Stimulated activated effector memory CD8-positive, alpha-beta T cell treated with anti-CD3 and anti-CD28 coated beads, Interleukin-12 subunit alpha, Interleukin-12 subunit beta, amount 100 ng/mL, for 72 hours (primary cell): Measurements from ENCODE around the gene EAF1.
A peak's percentile ranks its signal among the peaks of the same experiment; 100 is the strongest.
"Not testable (repeated sequence)": the region's sequence is repeated elsewhere in the genome, so short reads cannot be mapped to it uniquely, and the experiment has no call there.

Experiments used
- ATAC-seq: fragments of 150-1000 bp; cut with Tn5 transposase; 2 replicates; pipeline ENCODE4 v1.10.0; 2021
- DNase-seq, 2 donors: peaks; one replicate each; pipeline ENCODE4 v3.0.0; 2021 to 2022; ENCODE audit warnings: low spot score in 2 of 2
- H3K27ac Mint-ChIP-seq: one replicate; pipeline ENCODE4 v1.8.0; 2022; ENCODE audit warnings: mild to moderate bottlenecking, mixed read lengths
- H3K36me3 Mint-ChIP-seq: one replicate; pipeline ENCODE4 v1.8.0; 2022; ENCODE audit warnings: mild to moderate bottlenecking, mixed read lengths
- H3K4me1 Mint-ChIP-seq: one replicate; pipeline ENCODE4 v1.8.0; 2022; ENCODE audit warnings: mixed read lengths
- H3K4me3 Mint-ChIP-seq: one replicate; pipeline ENCODE4 v1.8.0; 2022; ENCODE audit warnings: mild to moderate bottlenecking, mixed read lengths
- H3K9me3 Mint-ChIP-seq: one replicate; pipeline ENCODE4 v1.8.0; 2022; ENCODE audit warnings: mixed read lengths

EAF1 gene

GRCh38 chr3:15427182-15427880 is at the start of gene EAF1, which contains the start of gene METTL6:
Gene EAF1 (plus strand): TSS chr3:15427598. CDS start chr3:15427780, 182 bp downstream.
Gene METTL6 (minus strand): TSS chr3:15427544. CDS start chr3:15426511, 1,033 bp downstream.
- DNase-seq, result peak; percentile 67 to 93
- H3K9me3 Mint-ChIP-seq, result no peaks in the 10 kb centered on the region
- peak within 1 kb of the TSS; percentile 99 for H3K27ac Mint-ChIP-seq
- H3K4me1 Mint-ChIP-seq, result peaks cover 47% of the 10 kb centered on the region
- H3K36me3 Mint-ChIP-seq, result peaks cover 81% of the 10 kb centered on the region
- peak within 1 kb of the TSS; percentile 83 for H3K4me3 Mint-ChIP-seq
- ATAC-seq, result peak; percentile 84

- no peaks in the 10 kb centered on the region for H3K9me3 Mint-ChIP-seq
- no peak overlapping the region for H3K4me3 Mint-ChIP-seq
- H3K4me1 Mint-ChIP-seq, result peaks cover 17% of the 10 kb centered on the region
- H3K27ac Mint-ChIP-seq, result peak overlapping the region; percentile 94
- ATAC-seq (peak; percentile 97), DNase-seq (peak; percentile 73 to 95)
- H3K36me3 Mint-ChIP-seq, result peaks cover 12% of the 10 kb centered on the region
Measured at GRCh38 chr3:15377961-15378791, 49.2 kb upstream of the EAF1 start.

- no peak for DNase-seq
- Mint-ChIP-seq H3K4me3 (no peak overlapping the region), H3K36me3 (peaks cover 12% of the 10 kb centered on the region), H3K27ac (no peak overlapping the region), H3K9me3 (no peaks in the 10 kb centered on the region), H3K4me1 (peaks cover 16% of the 10 kb centered on the region)
- no peak for ATAC-seq
Measured at GRCh38 chr3:15380980-15381890, 46.2 kb upstream of the EAF1 start.

GRCh38 chr3:15382405-15382923 is 44.9 kb upstream of the EAF1 start:
- Mint-ChIP-seq H3K36me3 (peaks cover 6% of the 10 kb centered on the region), H3K4me3 (no peak overlapping the region), H3K27ac (no peak overlapping the region), H3K4me1 (peaks cover 18% of the 10 kb centered on the region), H3K9me3 (no peaks in the 10 kb centered on the region)
- ATAC-seq (no peak), DNase-seq (no peak)

- Mint-ChIP-seq H3K36me3 (no peaks in the 10 kb centered on the region), H3K27ac (no peak overlapping the region), H3K9me3 (no peaks in the 10 kb centered on the region), H3K4me3 (no peak overlapping the region), H3K4me1 (peaks cover 8% of the 10 kb centered on the region)
- no peak for DNase-seq
- no peak for ATAC-seq
Measured at GRCh38 chr3:15384510-15385237, 42.7 kb upstream of the EAF1 start.

- not testable (repeated sequence) for H3K4me3 Mint-ChIP-seq, DNase-seq
Measured at GRCh38 chr3:15385238-15385695, 42.1 kb upstream of the EAF1 start.

GRCh38 chr3:15385901-15386653 is 41.3 kb upstream of the EAF1 start:
- Mint-ChIP-seq H3K36me3 (no peaks in the 10 kb centered on the region), H3K4me1 (peaks cover 8% of the 10 kb centered on the region), H3K4me3 (no peak overlapping the region), H3K27ac (peak overlapping the region; percentile 1), H3K9me3 (no peaks in the 10 kb centered on the region)
- DNase-seq (no peak), ATAC-seq (no peak)

More at GRCh38 chr3:15385238-15385695, 42.1 kb upstream of the EAF1 start:
- not testable (repeated sequence) for H3K27ac Mint-ChIP-seq, H3K4me1 Mint-ChIP-seq, ATAC-seq, H3K36me3 Mint-ChIP-seq, H3K9me3 Mint-ChIP-seq

- ATAC-seq, H3K4me3 Mint-ChIP-seq, H3K9me3 Mint-ChIP-seq, H3K4me1 Mint-ChIP-seq, DNase-seq, H3K27ac Mint-ChIP-seq, H3K36me3 Mint-ChIP-seq: not testable (repeated sequence)
Measured at GRCh38 chr3:15386654-15386955, 40.8 kb upstream of the EAF1 start.

- peaks cover 8% of the 10 kb centered on the region for H3K4me1 Mint-ChIP-seq
- no peak for DNase-seq
Measured at GRCh38 chr3:15387171-15387581, 40.2 kb upstream of the EAF1 start.

GRCh38 chr3:15387735-15388134 is 39.7 kb upstream of the EAF1 start:
- peaks cover 8% of the 10 kb centered on the region for H3K4me1 Mint-ChIP-seq
- ATAC-seq (no peak), DNase-seq (no peak)
- H3K9me3 Mint-ChIP-seq, result no peaks in the 10 kb centered on the region
- no peak overlapping the region for H3K4me3 Mint-ChIP-seq
- H3K27ac Mint-ChIP-seq, result no peak overlapping the region
- H3K36me3 Mint-ChIP-seq, result no peaks in the 10 kb centered on the region

More at GRCh38 chr3:15387171-15387581, 40.2 kb upstream of the EAF1 start:
- no peak for ATAC-seq
- Mint-ChIP-seq H3K36me3 (no peaks in the 10 kb centered on the region), H3K27ac (no peak overlapping the region), H3K9me3 (no peaks in the 10 kb centered on the region), H3K4me3 (no peak overlapping the region)

GRCh38 chr3:15388335-15388734 is 39.1 kb upstream of the EAF1 start:
- H3K4me1 Mint-ChIP-seq, ATAC-seq, DNase-seq, H3K36me3 Mint-ChIP-seq, H3K27ac Mint-ChIP-seq, H3K9me3 Mint-ChIP-seq, H3K4me3 Mint-ChIP-seq: not testable (repeated sequence)

GRCh38 chr3:15390460-15390859 is 36.9 kb upstream of the EAF1 start:
- H3K9me3 Mint-ChIP-seq, result no peaks in the 10 kb centered on the region
- no peak for ATAC-seq
- H3K4me1 Mint-ChIP-seq, result peaks cover 8% of the 10 kb centered on the region
- H3K36me3 Mint-ChIP-seq, result no peaks in the 10 kb centered on the region
- H3K4me3 Mint-ChIP-seq, result no peak overlapping the region
- no peak overlapping the region for H3K27ac Mint-ChIP-seq
- no peak for DNase-seq

- ATAC-seq (no peak), DNase-seq (no peak)
- H3K9me3 Mint-ChIP-seq, result no peaks in the 10 kb centered on the region
- peaks cover 4% of the 10 kb centered on the region for H3K4me1 Mint-ChIP-seq
- no peaks in the 10 kb centered on the region for H3K36me3 Mint-ChIP-seq
- no peak overlapping the region for H3K4me3 Mint-ChIP-seq
- no peak overlapping the region for H3K27ac Mint-ChIP-seq
Measured at GRCh38 chr3:15391007-15391406, 36.4 kb upstream of the EAF1 start.

GRCh38 chr3:15393252-15393651 is 34.1 kb upstream of the EAF1 start:
- H3K36me3 Mint-ChIP-seq, H3K9me3 Mint-ChIP-seq, ATAC-seq, H3K4me1 Mint-ChIP-seq, H3K4me3 Mint-ChIP-seq, H3K27ac Mint-ChIP-seq, DNase-seq: not testable (repeated sequence)
